ENCODE data around the gene SPART.

Gene SPART

DNA sequence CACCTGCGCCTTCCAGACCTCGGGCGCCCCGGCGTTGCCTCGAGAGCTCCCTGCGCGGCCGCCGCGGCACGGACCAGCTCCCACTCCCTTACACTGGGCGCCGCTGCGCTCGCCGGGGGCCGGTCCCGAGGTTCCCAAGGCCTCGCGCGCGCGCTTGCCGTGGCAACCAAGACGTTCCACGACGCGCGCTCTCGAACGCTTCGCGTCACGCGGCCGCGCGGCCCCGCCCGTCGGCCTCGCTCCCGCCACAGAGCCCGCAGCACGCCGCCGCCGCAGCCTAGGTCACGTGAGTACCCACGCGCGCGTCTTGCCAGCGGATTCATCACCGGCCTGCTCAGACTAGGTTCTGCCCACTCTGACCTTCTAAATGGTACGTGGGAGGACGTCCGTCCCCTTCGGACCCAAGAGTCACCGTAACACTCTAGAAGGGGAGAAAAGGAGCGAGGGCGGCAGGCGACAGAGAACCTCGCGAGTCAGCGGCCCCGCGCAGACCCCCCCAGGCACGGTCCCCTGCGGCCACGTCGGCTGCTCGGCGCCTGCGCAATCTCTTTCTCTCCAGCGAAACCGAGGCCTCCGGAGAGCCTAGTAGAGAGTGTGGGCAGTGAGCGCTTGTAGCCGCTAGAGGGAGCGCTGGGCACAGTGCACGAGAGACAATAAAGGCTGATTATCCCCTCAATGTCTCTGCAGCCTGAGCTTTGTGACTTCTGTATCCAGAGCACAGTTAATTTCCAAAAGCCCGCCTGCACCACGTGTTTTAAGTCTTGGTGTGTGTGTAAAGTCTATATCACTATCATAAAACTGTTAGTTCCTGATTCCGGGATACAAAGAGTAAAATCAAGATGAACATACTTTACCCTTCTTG lies at the start of gene SPART:
Gene SPART, minus strand, starts transcription at position 173 of the 862 bp plus-strand sequence. CDS start 10,564 bp downstream, outside the sequence.
- peak; percentile 94 to 95 for DNase-seq

- DNase-seq, result peak; percentile 44 to 54
Measured at GRCh38 chr13:36395280-36395679, 49.1 kb upstream of the SPART start.

DNA sequence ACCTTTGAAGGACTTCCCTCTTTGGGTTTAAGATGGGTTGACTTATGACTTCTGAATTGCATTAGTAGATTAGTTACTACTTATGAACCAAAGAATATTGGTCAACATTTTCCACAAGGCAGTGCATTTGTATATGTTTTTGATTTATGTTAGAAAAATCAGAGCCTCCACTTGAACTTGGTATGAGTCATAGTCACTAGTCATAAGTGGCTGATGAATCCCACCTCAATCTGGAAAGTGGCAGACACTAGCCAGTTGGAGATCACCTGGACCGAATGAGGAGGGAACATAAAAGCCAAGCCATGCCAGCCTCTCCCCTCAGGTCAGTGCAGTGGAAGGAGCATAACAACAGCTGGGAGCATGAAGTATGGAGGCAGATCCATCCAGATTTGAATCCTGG lies 39.3 kb upstream of the SPART start:
- DNase-seq, result no peak

GRCh38 chr13:36382030-36382429 lies 35.8 kb upstream of the SPART start:
- no peak for DNase-seq

DNA sequence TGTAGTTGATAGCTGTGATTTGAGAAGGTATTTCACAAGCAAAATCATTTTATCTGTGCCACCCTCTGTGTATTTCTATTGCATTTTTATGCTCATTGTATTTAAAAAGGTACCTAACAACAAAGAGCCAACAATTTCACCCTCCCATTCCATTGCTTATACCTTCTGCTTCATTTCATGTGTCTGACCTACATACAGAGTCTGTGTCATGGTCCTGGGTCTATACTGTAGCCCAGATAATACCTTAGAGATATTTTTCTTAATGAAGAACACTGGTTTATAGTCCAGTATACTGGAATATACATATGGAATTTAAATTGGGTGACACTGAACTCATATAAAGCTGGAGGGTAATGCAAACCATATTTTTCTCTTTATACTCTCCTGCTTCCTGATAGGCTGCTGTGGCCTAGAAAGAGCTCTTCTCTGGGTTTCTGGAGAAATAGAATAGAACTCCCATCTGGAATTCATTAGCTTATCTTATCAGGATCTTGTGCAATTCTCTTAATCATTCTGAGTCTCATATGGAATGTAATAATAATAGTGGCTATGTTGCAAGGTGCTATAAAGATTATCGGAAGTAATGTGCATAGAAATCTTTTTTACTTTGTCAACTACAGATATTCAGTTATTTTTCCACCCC lies 31.8 kb upstream of the SPART start:
- no peak for DNase-seq

GRCh38 chr13:36374063-36374462 lies 27.9 kb upstream of the SPART start:
- DNase-seq, result no peak

DNA sequence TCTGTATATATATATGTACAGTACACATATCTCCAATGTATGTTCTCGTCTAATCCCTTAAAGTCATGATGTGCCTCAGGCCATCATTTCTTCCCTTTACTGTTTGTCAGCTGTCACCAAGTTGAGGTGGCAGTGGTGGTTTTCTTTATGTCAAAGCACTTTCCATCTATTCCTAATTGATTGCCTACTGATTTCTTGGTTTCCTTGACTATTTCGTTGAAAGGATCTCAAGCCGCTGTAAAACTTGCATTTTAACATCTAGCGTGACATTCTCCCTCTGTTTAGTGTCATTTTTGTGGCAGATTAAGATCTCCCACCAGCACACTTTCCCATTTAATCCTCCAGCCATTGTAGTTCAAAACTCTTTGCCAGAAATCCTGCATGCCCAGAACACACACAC lies 25.0 kb upstream of the SPART start:
- no peak for DNase-seq

DNA sequence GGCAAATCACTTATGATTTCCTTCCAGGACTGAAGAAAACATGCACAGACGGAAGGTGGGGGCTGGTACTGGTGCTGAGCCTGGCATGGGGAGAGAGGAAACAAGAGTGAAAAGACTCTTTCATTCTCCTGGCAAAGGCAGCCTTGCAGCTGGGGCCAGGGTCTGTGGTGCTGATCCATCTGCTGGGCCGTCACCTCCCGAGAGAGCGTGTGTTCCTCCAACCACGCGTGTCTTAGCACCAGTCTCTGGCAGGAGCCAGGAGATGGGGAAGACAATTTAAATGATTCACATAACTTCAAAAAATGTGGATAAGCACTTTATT lies 23.9 kb upstream of the SPART start:
- no peak for DNase-seq

DNA sequence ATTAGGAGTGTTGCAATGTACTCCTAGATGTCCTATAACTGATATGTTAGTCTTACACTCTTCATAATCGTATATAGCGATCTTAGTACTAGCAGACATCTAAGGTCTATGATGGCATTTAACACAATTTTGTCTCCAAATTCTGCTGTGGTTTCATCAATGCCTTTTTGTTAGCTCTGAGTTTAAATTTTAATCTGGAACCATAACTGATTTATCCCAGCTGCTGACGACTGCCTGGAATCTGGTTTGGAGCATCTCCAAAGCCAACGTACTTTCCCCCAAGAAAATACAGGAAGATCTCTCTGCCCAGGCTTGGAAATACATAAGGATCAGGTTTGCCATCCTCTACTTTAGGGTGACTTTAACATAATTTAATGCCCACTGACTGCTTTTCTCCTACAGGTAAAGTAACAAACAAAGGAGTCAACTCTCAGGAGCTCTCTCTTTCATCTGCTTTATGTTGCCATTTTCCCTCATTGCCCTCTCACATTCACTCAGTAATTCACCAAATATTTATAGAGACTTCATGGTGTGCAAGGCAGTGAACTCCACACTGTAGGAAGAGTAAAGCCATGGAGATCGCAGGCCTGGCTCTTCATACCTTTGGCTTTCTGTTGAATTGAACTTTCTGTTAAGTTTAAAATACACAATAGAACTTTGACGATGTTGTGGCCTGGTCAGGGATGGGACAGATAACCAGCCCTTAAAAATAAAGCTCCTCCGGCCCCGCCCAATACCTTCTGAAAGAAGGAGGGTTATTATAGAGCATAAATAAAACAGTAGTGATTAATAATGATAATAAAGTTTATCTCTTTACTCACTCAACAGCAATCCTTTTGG lies 23.3 kb upstream of the SPART start:
- no peak for DNase-seq

- no peak for DNase-seq
Measured at GRCh38 chr13:36366031-36366430, 19.8 kb upstream of the SPART start.

DNA sequence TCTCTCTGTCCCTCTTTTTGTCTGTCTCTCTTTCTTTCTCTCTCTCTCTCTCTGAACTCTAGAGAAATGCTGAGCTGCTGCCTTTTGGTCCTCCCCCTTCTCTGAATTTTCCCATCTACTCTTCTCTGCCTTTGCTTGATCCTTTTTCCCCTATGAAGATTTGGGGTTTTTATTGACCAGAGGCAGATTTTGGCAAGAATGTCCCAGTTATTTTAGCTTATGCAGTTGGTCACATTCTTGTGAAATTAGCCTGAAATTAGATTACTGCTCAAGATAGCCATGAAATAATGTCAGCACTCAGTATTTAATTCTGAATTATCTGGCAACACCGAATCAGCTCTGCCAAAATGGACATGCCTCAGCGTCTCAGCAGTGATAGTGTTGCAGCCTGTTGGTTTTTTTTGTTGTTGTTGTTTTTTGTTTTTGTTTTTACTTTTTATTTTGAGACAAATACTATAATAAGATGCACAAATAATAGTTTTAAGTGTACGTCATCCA lies 17.2 kb upstream of the SPART start:
- no peak for DNase-seq

GRCh38 chr13:36362914-36363313 lies 16.7 kb upstream of the SPART start:
- no peak for DNase-seq

DNA sequence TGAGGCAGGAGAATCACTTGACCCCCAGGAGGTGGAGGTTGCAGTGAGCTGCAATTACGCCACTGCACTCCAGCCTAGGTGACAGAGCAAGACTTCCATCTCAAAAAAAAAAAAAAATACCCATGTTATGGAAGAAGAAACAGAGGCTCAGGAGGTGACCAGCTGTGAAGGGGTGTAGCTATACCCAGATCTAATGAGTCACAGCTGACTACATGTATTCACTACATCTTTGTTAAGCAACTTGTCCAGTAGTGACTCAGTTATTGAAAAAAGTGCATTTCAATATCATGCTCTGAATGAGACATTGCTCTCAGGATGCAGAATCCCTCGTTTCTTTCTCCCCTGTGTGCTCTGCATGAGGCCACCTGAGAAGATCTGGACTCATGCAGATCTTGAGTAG lies 16.1 kb upstream of the SPART start:
- DNase-seq, result peak in 1 of 2 donors; percentile 26

- DNase-seq, result no peak
Measured at GRCh38 chr13:36360903-36361302, 14.7 kb upstream of the SPART start.

DNA sequence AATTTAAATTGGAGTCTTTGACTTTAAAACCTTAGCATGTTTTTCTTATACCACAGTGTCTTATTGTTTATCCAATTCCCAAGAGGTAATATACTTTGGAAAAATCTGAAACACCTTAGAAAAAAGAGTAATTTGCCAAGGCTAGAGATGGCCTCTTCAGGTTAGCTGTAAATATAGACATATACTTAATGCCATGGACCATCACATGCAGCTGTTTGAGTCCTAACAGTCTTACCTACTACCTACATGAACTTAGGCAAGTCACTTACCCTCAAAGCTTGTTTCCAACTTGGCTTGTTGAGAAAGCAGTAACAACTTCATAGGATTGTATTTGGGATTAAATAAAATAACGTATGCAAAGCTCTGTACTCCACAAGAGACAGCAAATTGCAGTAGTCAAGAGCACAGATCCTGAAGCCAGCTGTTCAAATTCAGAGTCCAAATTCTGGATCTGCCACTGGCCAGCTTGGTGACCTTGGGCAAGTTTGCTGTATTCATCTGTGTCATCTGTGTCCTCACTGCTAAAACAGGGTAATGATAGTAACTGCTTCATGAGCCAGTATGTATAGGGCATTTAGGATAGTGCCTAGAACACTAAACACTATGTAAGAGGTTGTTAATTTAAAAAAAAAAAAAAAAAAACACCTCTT lies 13.2 kb upstream of the SPART start:
- no peak for DNase-seq

DNA sequence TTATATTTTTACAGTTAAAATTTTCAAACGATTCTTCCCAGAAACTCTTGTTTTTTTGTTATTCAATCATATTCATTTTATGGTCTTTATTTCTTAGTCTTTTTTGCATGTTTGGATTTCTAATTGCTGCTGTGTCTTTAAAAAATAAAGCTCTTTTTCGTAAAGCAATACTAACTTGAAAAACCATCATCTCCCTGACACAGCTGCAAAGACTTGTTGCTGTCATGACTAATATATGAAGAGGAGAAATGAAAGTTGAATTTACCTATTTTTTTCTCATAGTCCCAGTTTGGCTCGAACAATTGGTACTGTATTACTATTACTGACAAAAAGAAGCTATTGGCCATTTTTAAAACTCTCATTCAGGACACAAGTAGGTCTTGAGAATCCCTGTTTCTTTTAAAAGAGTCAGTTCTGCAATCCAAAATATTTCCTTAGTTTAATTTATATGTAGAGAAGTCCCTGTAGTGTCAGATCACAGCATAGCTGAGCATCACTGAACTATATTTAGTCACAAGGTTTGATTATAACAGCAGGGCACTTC lies 12.1 kb upstream of the SPART start:
- no peak for DNase-seq

GRCh38 chr13:36357692-36358091 lies 11.5 kb upstream of the SPART start:
- no peak for DNase-seq

- no peak for DNase-seq
Measured at GRCh38 chr13:36357231-36357630, 11.0 kb upstream of the SPART start.

DNA sequence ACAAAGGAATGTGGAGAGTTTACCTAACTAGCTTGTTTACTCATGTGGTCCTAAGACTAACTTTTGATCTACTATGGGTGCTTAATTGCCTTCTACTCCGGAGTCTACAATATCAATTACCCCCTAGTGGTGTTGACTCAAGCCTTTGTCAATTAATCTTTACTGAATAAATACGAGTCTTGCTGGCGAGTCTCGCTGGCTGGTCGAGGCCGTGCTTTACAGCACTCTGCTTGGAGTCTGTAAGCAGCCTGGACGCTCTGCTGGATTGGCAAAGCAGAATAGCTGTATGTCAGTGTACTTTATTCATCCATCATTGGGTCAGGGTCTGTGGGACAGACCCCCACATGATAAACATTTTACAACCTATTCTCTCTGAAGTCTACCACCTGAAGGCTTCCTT lies 9.9 kb upstream of the SPART start:
- DNase-seq, result no peak

- DNase-seq, result no peak
Measured at GRCh38 chr13:36355632-36356031, 9.4 kb upstream of the SPART start.

DNA sequence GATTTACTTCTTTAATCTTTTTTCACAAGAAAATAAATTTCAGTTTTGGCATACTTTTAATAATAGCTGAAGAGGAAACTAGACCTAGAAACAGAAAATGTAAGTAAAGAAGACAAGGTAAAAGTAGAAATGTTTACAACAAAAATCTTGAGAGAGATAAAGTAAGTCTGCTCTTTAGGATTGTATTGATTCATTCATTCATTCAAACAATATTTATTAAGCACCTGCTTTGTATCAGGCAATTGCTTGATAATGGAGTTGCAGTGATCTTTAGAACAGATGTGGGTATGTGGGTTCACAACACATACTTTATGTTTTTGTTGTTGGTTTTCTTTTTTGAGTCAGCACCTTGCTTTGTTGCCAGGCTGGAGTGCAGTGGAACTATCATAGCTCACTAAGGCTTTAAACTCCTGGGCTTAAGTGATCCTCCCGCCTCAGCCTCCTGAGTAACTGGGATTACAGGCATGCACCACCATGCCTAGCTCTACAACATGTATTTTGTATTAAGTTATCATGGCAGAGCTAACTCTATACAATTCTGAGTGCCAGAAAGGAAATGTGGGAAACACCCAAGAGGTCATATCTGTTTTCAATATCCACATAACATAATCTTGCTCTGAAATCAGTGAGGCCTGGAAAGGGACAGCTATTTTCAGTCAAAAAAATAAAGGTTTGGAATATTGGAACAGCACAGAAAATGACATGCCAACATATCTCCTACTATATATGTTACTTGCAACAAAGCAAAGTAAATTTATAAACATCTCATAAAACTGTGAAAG lies 8.8 kb upstream of the SPART start:
- no peak for DNase-seq

GRCh38 chr13:36353001-36353400 lies 6.8 kb upstream of the SPART start:
- no peak for DNase-seq
